Subcutaneous adipose tissue (tissue), 4 donors: ENCODE results near the gene GPR18. TPM values are rescaled to one million over a fixed set of nuclear protein-coding genes. Genes with fewer than 3 reads are reported as not detected.

ENCODE experiments used
- small RNA-seq: library from RNA; depleted of rRNA; stranded (forward); fragments of <200 nt; gene quantifications from one replicate; pipeline ENCODE3, GENCODE V24; 2016
- total RNA-seq, 4 donors: library from RNA; depleted of rRNA; stranded (reverse); fragments of >200 nt; gene quantifications; one replicate each; pipeline ENCODE4 v1.1.0, GENCODE V29; 2016
- TF ChIP-seq, protein P1 (sequence below): fragments of 450-650 bp; IDR thresholded peaks from one replicate; pipeline ENCODE4 v1.5.1; 2016; ENCODE audit warnings: low read depth, mild to moderate bottlenecking, control low read depth, antibody characterized with exemption, moderate library complexity

Gene GPR18
- total RNA-seq, 4 donors from 2014 or later: 0.51 TPM; not detected in 3

DNA sequence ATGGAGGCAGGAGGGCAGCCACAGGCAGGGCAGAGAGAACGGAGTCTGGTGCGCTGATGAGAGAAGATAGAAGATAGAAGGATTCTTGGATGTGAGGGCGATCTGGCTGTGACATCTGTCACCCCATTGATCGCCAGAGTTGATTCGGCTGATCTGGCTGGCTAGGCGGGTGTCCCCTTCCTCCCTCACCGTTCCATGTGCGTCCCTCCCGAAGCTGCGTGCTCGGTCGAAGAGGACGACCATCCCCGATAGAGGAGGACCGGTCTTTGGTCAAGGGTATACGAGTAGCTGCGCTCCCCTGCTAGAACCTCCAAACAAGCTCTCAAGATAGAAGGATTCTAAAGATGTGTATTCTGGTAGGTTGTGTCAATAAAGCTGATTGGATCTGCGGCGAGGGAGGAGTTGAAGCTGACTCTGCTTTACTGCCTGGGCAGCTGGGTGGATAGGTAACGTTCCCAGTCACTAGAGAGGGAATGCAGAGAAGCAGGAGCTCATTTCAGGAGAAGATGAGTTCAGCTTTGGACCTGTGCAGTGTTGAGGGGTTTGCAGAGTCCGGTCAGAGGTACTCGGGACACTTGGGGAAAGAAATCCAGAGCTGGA lies 52.5 kb downstream of the GPR18 start:
- TF ChIP-seq, protein P1, sequence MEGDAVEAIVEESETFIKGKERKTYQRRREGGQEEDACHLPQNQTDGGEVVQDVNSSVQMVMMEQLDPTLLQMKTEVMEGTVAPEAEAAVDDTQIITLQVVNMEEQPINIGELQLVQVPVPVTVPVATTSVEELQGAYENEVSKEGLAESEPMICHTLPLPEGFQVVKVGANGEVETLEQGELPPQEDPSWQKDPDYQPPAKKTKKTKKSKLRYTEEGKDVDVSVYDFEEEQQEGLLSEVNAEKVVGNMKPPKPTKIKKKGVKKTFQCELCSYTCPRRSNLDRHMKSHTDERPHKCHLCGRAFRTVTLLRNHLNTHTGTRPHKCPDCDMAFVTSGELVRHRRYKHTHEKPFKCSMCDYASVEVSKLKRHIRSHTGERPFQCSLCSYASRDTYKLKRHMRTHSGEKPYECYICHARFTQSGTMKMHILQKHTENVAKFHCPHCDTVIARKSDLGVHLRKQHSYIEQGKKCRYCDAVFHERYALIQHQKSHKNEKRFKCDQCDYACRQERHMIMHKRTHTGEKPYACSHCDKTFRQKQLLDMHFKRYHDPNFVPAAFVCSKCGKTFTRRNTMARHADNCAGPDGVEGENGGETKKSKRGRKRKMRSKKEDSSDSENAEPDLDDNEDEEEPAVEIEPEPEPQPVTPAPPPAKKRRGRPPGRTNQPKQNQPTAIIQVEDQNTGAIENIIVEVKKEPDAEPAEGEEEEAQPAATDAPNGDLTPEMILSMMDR: no peak

Small RNA genes lying within 50 kb of the gene (small RNA-seq; reads per million reads assigned to genes)
- not detected for gene RN7SKP9

Other genes starting within 250 kb of the GPR18 start
- gene UBAC2, start 57.5 kb downstream of the GPR18 start, total RNA-seq: 10 to 100 TPM; 47.4 to 73.3 (median 65.8) TPM
- 100 to 1,000 TPM in 1 of 4 donors, 10 to 100 TPM in 2, 1 to 10 TPM in 1; 6.0 to 185 (median 41.9) TPM for gene GPR183, start 49.0 kb upstream of the GPR18 start, total RNA-seq
- gene TM9SF2, start 243.1 kb upstream of the GPR18 start, total RNA-seq: 100 to 1,000 TPM in 2 of 4 donors, 10 to 100 TPM in 2; 63.7 to 130 (median 105) TPM